ENCODE data around the gene ZP1. TPM values are rescaled to one million over a fixed set of nuclear protein-coding genes. Genes with fewer than 3 reads are reported as not detected.

ZP1 gene
- total RNA-seq, 1 experiment from 2014 or later = not detected

DNA sequence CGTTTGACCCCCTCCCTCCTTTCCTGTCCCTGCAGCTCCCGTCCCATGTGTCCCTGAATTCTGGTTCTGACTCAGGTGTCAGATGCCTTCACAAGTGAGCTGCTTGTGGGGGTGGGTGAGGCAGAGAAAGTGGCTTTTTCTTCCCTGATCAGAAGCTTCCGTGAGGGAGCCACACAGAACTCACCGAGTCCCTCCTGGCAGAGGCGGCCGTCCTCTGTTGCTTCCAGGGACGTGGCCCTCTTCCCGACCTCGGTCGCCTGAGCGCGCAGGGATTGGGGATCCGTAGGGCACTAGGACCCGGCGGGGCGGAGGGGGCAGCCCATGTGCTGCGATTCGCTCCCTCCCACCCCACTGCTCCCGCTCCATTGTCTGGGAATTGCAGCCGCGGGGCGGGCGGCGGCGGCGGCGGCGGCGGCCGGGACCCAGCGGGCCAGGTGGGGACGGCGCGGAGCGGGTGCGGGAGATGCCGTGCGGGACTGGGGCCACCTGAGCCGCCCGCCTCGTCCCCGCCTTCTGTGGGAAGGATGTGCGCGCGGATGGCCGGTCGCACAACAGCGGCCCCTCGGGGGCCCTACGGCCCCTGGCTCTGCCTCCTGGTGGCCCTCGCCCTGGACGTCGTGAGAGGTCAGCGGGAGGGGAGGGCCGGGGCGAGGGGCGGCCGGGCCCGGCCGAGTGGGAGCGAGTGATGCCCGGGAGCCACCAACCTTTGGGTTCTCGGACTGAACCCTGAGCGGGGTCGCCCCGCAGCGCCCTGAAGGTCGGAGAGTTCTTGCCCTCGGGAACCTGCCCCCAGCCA is 57.0 kb downstream of the ZP1 start, which contains the start of gene TMEM132A:
TMEM132A (plus strand) TSS at position 351 of the 796 bp plus-strand sequence; CDS start at position 525, 174 bp downstream.
- intact Hi-C loops (cut with micrococcal nuclease) = loop anchor here (1.0 kb wide), 1 partner anchor 9 kb away; no protein-coding TSS in a partner anchor
- TF ChIP-seq, protein P1, sequence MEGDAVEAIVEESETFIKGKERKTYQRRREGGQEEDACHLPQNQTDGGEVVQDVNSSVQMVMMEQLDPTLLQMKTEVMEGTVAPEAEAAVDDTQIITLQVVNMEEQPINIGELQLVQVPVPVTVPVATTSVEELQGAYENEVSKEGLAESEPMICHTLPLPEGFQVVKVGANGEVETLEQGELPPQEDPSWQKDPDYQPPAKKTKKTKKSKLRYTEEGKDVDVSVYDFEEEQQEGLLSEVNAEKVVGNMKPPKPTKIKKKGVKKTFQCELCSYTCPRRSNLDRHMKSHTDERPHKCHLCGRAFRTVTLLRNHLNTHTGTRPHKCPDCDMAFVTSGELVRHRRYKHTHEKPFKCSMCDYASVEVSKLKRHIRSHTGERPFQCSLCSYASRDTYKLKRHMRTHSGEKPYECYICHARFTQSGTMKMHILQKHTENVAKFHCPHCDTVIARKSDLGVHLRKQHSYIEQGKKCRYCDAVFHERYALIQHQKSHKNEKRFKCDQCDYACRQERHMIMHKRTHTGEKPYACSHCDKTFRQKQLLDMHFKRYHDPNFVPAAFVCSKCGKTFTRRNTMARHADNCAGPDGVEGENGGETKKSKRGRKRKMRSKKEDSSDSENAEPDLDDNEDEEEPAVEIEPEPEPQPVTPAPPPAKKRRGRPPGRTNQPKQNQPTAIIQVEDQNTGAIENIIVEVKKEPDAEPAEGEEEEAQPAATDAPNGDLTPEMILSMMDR (IDR thresholded peaks at IDR 0.05; ENCODE audit: unreplicated experiment) = no peak
- ChIA-PET POLR2A (interaction anchor here (0.6 to 1.6 kb wide), 5 partner anchors 9 to 260 kb away, joined by 3 to 10 read pairs (median 4); partner anchors contain the start of gene TMEM109), CTCF (interaction anchor here (0.5 to 0.9 kb wide), 5 partner anchors 9 to 263 kb away, joined by 3 to 5 read pairs (median 3); no protein-coding TSS in a partner anchor)
- no peaks in the 10 kb centered on the region for H3K27me3 Mint-ChIP-seq (ENCODE audit: insufficient read depth, unreplicated experiment)
- H3K9me3 Mint-ChIP-seq (ENCODE audit: unreplicated experiment) = no peaks in the 10 kb centered on the region
- H3K4me3 Mint-ChIP-seq (ENCODE audit: unreplicated experiment) = peak within 1 kb of the TSS; percentile 79
- peaks cover 13% of the 10 kb centered on the region for H3K4me1 Mint-ChIP-seq (ENCODE audit: insufficient read depth, unreplicated experiment)
- BruUV-seq (replicated peaks) = no TSS peak
- peaks cover 20% of the 10 kb centered on the region for H3K36me3 Mint-ChIP-seq (ENCODE audit: insufficient read depth, unreplicated experiment)
- peak; percentile 72 for DNase-seq (ENCODE audit: unreplicated experiment)
- H3K27ac Mint-ChIP-seq (ENCODE audit: low read depth, unreplicated experiment) = no peak within 1 kb of the TSS

Other genes starting within 250 kb of the ZP1 start
- not detected in 2 replicates for gene MS4A8, start 167.9 kb upstream of the ZP1 start, total RNA-seq (2022)
- not detected in 2 replicates for gene MS4A18, start 142.8 kb upstream of the ZP1 start, total RNA-seq (2022)
- gene MS4A15, start 110.7 kb upstream of the ZP1 start, total RNA-seq (2022) = not detected in 2 replicates
- not detected in 2 replicates for gene MS4A10, start 82.2 kb upstream of the ZP1 start, total RNA-seq (2022)
- gene CCDC86, start 25.4 kb upstream of the ZP1 start, total RNA-seq (2022) = 37.5 and 57.8 TPM in 2 replicates
- not detected in 2 replicates for gene PTGDR2, start 11.6 kb upstream of the ZP1 start, total RNA-seq (2022)
- gene PRPF19, start 39.0 kb downstream of the ZP1 start, total RNA-seq (2022) = 99.0 and 115 TPM in 2 replicates
- 39.5 and 45.8 TPM in 2 replicates for gene TMEM109, start 46.6 kb downstream of the ZP1 start, total RNA-seq (2022)
- 20.5 and 22.5 TPM in 2 replicates for gene TMEM132A, start 56.9 kb downstream of the ZP1 start, total RNA-seq (2022)
- gene SLC15A3, start 84.6 kb downstream of the ZP1 start, total RNA-seq (2022) = not detected in 2 replicates
- gene CD6, start 104.1 kb downstream of the ZP1 start, total RNA-seq (2022) = not detected in 2 replicates
- not detected in 2 replicates for gene CD5, start 234.9 kb downstream of the ZP1 start, total RNA-seq (2022)